ENCODE data around the gene SLC39A11.

SLC39A11 gene

GRCh38 chr17:72723711-72724110 is 368.8 kb downstream of the SLC39A11 start:
- no peaks in the 10 kb centered on the region for H3K27me3 ChIP-seq (ENCODE audit: insufficient read depth, low read depth, severe bottlenecking)
- H3K9me3 ChIP-seq (ENCODE audit: severe bottlenecking), result no peaks in the 10 kb centered on the region
- peaks cover 9% of the 10 kb centered on the region for H3K36me3 ChIP-seq
- no peak for TF ChIP-seq CTCF (IDR thresholded peaks at IDR 0.05; ENCODE audit: low read depth, low read length)
- peak; percentile 30 for DNase-seq
- H3K27ac ChIP-seq, result no peak overlapping the region
- H3K4me3 ChIP-seq (ENCODE audit: low read depth, low read length), result no peak overlapping the region

- Histone ChIP-seq H3K9me3 (ENCODE audit: severe bottlenecking) (no peaks in the 10 kb centered on the region), H3K4me3 (ENCODE audit: low read depth, low read length) (no peak overlapping the region), H3K36me3 (peaks cover 9% of the 10 kb centered on the region), H3K27ac (no peak overlapping the region), H3K27me3 (ENCODE audit: insufficient read depth, low read depth, severe bottlenecking) (no peaks in the 10 kb centered on the region)
- DNase-seq, result no peak
- no peak for TF ChIP-seq CTCF (IDR thresholded peaks at IDR 0.05; ENCODE audit: low read depth, low read length)
Observed at GRCh38 chr17:72720494-72720825, 372.0 kb downstream of the SLC39A11 start.

GRCh38 chr17:72719578-72720493 is 372.7 kb downstream of the SLC39A11 start:
- Histone ChIP-seq H3K9me3 (ENCODE audit: severe bottlenecking) (no peaks in the 10 kb centered on the region), H3K4me3 (ENCODE audit: low read depth, low read length) (no peak overlapping the region), H3K27me3 (ENCODE audit: insufficient read depth, low read depth, severe bottlenecking) (no peaks in the 10 kb centered on the region), H3K27ac (no peak overlapping the region), H3K36me3 (peaks cover 7% of the 10 kb centered on the region)
- DNase-seq, result no peak
- no peak for TF ChIP-seq CTCF (IDR thresholded peaks at IDR 0.05; ENCODE audit: low read depth, low read length)

- H3K36me3 ChIP-seq, result peaks cover 10% of the 10 kb centered on the region
- no peak overlapping the region for H3K4me3 ChIP-seq (ENCODE audit: low read depth, low read length)
- DNase-seq, result no peak
- H3K27ac ChIP-seq, result no peak overlapping the region
- no peaks in the 10 kb centered on the region for H3K27me3 ChIP-seq (ENCODE audit: insufficient read depth, low read depth, severe bottlenecking)
- H3K9me3 ChIP-seq (ENCODE audit: severe bottlenecking), result no peaks in the 10 kb centered on the region
- no peak for TF ChIP-seq CTCF (IDR thresholded peaks at IDR 0.05; ENCODE audit: low read depth, low read length)
Observed at GRCh38 chr17:72719206-72719577, 373.3 kb downstream of the SLC39A11 start.

GRCh38 chr17:72717676-72718075 is 374.8 kb downstream of the SLC39A11 start:
- Histone ChIP-seq H3K27ac (peak overlapping the region; percentile 33; the same call in 1 of the 2 replicates), H3K36me3 (peaks cover 5% of the 10 kb centered on the region), H3K4me3 (ENCODE audit: low read depth, low read length) (no peak overlapping the region), H3K27me3 (ENCODE audit: insufficient read depth, low read depth, severe bottlenecking) (no peaks in the 10 kb centered on the region), H3K9me3 (ENCODE audit: severe bottlenecking) (no peaks in the 10 kb centered on the region)
- TF ChIP-seq CTCF (IDR thresholded peaks at IDR 0.05; ENCODE audit: low read depth, low read length), result no peak
- DNase-seq, result no peak

All from WERI-Rb-1 (cell line).